22Rv1 (cell line): ENCODE data around the gene HRAS.

Experiments used
- H3K27ac ChIP-seq: fragments of 450-650 bp; 2 replicates; pipeline ENCODE4 v1.5.1; 2017
- CTCF ChIP-seq: fragments of 450-650 bp; IDR thresholded peaks from 2 replicates; pipeline ENCODE4 v1.5.1; 2017; ENCODE audit warnings: mild to moderate bottlenecking
- ZFX ChIP-seq: fragments of 450-650 bp; IDR thresholded peaks from 2 replicates; pipeline ENCODE4 v1.6.1; 2017; ENCODE audit warnings: antibody characterized with exemption, borderline replicate concordance

The HRAS gene

GRCh38 chr11:495537-495931 is 39.8 kb downstream of the HRAS start:
- TF ChIP-seq ZFX (no peak), CTCF (no peak)
- H3K27ac ChIP-seq: no peak overlapping the region

- TF ChIP-seq CTCF (no peak), ZFX (no peak)
- no peak overlapping the region for H3K27ac ChIP-seq
Observed at GRCh38 chr11:494761-495536, 40.4 kb downstream of the HRAS start.

GRCh38 chr11:492427-493226 is 42.7 kb downstream of the HRAS start:
- no peak overlapping the region for H3K27ac ChIP-seq
- no peak for TF ChIP-seq CTCF
- TF ChIP-seq ZFX: no peak

GRCh38 chr11:491358-491757 is 44.0 kb downstream of the HRAS start:
- H3K27ac ChIP-seq: no peak overlapping the region
- TF ChIP-seq CTCF (no peak), ZFX (no peak)

GRCh38 chr11:490930-491260 is 44.5 kb downstream of the HRAS start:
- H3K27ac ChIP-seq: no peak overlapping the region
- no peak for TF ChIP-seq CTCF
- no peak for TF ChIP-seq ZFX

- TF ChIP-seq CTCF (no peak), ZFX (no peak)
- H3K27ac ChIP-seq: no peak overlapping the region
Observed at GRCh38 chr11:490186-490929, 45.0 kb downstream of the HRAS start.
